Midbrain (tissue), 1 donor: ENCODE measurements around the gene SGSH.

Experiments
- DNase-seq: peaks from one replicate; lab custom pipeline; 2025; lab: John Stamatoyannopoulos, UW

Gene SGSH

DNA sequence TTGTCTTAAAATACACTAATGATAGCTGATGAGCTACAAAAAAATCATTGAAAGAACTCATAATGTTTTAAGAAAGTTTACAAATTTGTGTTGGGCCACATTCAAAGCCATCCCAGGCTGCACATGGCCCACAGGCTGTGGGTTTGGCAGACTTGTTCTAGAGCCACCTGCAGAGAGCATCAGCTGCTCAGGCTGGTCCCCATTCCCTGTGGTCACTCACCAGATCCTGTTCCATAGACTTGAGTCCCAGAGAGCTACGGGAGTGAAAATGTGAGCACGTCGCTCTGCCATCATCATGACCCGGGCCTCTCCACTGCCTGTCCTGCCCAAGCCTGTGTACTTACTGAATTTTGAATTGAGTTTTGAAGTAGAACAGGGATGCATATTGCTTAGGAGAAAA is 7.0 kb upstream of the SGSH start:
- DNase-seq = no peak

DNA sequence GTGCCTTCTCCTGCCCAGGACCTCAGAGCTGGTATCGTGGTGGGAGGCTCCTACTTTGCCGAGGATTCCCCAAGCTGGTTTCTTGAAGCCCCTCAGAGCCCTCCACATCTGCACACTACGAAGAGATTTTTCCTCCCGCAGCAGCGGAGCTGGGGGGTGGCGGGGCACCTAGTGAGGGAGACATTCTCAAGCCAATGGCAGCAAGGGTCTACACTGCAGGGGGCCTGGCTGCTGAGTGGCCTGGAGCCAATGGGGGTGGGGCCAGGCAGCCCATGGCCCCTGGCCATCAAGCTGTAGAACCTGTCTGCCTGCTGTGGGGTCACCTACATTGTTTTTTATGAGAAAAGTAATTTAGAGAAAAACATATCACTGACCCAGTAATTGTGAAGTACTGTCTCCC is 5.1 kb upstream of the SGSH start:
- DNase-seq = no peak

DNA sequence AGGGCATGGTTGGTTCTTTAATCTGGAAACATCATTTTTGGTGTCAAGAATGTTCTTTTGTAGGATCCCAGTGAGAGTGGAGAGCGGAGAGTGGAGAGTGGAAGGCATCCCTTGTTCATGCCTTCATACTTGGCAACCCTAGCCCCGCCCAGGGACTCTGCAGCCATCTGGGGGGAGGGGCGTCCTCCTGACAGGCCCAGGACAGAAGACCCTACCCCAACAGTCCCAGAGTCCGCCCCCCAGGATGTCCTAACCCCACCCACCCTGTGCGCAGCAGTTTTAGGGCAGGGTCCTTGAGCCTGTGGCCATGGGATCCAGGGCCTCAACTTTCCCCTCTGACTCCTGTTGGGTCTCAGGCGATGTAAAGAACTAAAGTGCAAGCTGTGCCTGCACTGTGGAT is 4.5 kb upstream of the SGSH start:
- no peak for DNase-seq

DNA sequence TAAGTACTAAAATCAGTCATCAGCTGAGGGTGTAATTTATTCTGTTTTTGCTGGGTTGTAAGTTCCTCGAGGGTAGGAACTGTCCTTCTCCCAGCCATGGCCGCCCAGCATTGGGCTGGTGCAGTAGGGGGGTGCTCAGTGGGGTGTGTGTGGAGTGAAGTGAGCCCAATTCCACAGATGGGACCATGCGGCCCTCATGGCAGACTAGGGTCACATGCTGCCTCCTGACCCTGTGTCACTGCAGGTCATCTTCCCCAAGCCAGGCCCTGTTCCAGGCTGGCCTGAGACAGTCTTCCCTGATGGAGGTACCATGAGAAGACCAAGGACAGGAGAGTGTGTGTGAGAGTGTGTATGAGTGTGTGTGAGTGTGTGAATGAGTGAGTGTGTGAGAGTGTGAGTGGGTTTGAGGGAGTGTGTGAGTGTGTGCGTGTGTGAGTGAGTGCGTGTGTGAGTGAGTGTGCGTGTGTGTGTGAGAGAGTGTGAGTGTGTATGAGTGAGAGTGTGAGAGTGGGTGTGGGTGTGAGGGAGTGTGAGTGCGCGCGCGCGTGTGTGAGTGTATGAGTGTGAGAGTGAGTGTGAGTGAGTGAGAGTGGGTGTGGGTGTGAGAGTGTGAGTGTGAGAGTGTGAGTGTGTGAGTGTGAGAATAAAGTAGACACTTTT is 3.8 kb upstream of the SGSH start:
- no peak for DNase-seq

DNA sequence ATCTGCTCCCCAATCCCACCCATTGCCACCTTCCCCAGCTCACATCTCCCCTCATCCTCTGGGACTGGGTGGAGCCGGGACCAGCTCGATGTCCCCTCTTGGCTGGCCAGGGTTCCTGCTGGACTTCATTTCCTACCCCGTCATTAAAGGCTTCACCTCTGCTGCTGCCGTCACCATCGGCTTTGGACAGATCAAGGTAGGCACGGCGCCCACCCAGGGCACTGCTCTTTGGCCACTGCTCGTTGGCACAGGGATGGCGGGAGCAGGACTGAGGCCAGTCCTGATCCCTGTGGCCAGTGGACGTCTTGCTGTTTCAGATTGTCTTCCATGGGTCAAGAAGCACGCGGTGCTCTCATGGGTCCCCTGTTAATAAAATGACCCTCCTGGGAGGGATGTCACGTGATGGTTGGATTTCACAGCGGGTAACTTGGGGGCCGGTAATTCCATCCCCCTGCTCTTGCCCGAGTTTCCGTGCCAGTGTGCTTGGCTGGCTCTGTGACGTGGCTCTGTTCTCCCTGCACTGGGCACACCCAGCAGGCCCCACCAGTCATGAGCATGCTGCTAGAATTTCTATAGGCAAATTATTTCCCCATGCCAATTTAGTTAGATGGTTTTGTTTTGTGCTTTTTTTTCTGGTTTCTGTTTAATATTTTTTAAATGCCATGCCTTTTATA is 3.1 kb upstream of the SGSH start:
- no peak for DNase-seq

DNA sequence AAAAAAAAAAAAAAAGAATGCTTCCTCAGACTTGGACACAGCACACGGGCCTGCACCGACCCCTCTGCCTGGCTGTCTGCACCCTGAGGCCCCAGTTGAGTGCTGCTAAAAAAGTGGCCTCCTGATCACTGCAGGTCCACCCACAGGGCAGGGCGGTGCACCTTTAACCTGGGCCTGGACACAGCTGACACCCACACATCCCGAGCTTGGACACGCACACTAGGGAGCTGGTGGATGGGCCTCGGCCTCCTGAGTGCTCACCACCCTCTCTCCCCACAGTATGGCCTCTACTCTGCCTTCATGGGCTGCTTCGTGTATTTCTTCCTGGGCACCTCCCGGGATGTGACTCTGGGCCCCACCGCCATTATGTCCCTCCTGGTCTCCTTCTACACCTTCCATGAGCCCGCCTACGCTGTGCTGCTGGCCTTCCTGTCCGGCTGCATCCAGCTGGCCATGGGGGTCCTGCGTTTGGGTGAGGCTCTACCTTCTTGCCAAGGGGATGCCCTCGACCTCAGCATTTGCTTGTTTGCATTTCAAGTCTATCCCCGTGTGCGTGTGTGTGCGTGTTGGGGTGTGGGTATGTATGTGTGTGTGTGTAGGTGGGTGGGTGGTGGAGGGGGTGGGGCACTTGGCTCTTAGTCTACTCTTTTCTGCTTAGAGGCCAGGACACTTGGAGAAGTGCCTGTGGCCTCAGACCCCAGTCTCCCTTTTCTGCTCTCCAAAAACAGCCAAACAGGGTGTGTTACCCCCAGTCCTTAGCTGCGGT is 2.4 kb upstream of the SGSH start:
- no peak for DNase-seq

DNA sequence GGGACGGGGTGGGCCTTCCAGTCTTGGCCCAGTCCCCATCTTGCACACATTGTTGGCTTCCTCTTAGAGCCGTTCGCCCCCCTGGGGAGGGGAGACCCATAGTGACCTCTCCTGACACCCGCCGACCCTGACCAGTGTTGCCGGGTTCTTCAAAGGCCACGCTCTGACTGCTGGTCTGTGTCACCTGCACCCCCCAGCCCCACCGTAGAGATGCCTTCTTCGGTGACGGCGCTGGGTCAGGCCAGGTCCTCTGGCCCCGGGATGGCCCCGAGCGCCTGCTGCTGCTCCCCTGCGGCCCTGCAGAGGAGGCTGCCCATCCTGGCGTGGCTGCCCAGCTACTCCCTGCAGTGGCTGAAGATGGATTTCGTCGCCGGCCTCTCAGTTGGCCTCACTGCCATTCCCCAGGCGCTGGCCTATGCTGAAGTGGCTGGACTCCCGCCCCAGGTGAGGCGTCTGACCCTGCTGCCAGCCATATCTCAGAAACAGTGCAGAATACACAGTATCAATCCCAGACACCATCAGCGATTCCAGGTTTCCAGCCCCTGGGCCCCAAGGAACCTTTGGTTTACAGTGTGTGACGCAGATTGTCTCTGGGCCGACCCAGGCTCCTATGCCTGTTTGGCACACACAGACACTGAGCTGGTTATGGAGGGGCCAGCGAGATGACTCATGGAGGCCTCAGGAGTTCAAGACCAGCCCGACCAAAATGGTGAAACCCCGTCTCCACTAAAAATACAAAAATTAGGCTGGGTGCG is 1.4 kb upstream of the SGSH start:
- DNase-seq = no peak

DNA sequence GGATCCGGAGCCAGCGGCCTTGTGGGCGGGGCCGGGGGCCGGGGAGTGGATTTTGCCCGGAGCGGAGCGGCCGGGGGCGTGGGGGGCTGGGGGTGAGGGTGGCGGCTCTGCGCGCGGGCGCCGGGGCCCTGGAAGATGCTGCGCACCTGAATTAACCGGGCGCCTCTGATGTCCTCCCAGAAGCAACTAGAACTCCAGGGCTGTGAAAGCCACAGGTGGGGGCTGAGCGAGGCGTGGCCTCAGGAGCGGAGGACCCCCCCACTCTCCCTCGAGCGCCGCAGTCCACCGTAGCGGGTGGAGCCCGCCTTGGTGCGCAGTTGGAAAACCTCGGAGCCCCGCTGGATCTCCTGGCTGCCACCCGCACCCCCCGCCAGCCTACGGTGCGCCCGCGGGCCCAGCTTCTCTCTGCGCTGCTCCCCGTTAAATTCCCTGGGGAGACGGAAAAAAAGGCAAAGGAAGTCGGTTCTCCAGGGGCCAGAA is 643 bp upstream of the SGSH start:
- peak; percentile 5 for DNase-seq

DNA sequence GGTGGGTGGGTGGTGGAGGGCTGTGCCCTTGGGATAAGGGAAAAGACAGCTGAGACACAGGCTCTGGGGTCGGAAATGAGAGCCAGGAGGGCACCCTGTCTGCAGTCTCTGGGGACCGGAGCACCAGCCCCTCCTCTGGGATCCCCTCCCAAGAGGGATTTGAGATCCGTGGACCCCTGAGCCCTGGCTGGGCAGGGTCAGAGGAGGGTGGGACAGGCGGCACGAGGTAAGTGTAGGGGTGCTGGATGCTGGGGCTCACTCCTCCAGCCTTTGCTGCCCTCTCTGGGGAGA is 425 bp downstream of the SGSH start:
- no peak for DNase-seq

DNA sequence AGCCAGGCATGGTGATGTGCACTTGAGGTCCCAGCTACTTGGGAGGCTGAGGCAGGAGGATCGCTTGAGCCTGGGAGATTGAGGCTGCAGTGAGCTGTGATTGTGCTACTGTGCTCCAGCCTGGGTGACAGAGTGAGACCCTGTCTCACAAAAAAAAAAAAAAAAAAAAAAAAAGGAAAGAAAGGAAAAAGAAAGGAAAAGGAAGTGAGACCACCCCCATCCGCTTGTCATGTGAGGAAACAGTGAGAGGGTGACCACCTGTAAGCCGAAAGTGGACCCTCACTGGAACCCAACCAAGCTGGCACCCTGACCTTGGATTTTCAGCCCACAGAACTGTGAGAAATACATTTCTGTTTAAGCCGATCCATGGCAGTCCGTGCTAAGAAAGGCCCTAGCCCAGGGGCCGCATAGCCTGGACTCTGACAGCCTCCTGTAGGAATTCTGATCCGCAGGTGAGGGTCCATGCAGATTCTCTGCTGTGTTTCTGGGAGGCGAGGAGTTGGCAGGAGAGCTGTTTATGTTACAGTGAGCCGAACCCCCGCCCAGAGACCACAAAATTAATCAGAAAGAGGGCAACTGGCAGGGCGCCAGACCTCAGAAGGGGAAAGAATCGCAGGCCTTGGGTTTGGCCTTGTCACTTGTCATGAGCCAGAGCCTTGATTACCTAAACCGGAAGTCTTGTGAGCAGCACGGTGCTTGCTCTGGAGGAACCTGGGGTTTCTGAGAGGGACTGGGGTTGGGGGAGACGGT is 945 bp downstream of the SGSH start:
- DNase-seq = peak; percentile 14

DNA sequence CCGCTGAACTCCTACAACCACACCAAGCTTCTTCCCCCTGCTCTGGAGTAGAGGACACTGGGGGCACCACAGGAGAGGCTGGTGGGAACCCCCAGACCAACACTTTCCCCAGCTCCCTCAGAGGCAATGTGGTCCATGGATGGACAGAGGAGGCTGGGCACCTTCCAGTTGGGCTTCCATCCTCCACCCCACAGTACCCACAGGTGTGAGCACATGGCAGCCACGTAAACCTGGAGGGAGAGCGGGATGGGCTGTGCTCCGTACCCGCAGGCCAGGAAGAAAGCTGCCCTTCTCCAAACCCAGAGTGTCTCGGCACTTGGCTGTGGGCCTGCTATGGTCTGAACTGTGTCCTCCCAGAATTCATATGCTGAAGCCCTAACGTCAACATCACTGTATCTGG is 1.7 kb downstream of the SGSH start:
- no peak for DNase-seq

DNA sequence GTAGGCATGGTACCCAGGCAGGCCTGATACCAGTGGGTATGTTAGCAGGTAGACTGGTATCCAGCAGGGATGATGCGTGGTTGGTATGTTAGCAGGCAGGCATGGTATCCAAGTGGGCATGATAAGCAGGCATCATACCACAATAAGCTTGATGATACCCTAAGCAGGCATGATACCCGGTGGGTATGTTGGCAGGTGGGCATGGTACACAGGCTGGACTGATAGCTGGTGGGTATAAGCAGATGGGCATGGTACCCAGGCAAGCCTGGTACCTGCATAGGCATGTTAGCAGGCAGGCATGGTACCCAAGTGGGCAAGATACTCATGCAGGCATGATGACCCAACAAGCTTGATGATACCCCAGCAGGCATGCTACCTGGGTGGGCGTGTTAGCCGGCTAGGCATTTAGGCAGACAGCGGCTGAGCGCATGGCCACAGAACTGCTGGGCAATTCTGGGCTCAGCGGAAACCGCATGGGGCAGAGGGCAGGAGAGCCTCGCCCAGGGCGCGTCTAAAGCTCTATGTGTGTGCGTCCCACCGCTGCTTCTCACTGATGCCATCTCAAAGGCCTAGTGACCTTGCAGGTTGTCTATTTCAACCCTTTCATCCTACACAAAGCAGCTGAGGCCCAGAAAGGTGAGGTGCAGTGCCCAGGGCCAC is 2.3 kb downstream of the SGSH start:
- DNase-seq = no peak

DNA sequence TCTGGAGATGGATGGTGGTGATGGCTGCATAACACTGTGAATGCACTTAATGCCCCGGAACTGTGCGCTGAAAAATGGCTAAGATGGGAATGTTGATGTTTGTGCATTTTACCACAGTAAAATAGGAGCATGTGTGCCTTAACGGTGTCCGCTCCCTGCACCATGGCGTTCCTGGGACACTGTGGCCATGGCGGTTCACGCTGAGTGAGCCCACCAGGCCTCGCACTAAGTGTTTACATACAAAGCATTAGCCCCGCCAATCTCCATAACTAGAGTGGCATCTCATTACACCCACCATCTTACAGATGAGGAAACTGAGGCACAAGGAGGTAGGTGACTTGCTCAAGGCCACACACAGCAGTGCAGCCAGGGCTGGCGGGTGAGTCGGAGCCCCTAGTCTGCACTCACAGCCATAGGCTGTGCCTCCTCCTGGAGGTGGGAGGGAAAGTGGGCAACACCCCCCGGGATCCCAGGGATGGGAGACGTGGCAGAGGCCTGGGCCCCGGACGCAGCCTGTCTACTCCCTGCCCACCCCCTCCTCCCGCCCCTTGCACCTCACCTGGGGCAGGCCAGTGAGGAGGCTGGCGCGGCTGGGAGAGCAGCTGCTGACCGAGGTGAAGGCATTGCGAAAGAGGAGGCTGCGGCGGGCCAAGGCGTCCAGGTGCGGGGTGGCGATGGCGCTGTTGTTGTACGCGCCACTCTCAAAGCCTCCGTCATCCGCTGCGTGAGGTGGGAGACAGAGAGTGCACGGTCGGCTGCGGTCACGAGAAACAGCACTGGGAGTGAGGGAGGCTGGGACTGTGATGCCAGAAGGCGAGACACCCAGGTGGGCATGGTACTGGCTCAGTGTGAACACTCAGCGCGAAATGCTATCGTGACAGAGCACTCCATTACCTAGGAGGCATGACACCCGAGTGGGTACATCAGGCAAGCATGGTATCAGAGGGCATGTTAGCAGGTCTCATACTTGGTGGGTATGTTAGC is 3.4 kb downstream of the SGSH start:
- no peak for DNase-seq

DNA sequence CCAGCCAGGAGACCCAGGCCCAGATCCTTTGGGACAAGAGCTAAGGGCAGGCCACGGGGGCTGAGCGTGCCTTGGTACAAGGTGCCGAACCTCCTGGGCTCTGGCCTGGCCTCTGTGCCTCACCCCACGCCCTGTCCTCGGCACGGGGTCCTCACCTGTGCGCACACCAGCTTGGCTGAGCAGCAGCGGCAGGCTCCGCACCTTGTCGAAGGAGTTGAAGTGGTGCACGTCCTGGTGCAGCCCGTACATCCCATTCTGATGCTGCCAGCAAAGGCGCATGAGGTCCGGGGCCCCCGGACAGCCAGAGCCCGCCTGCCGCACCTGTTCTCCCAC is 5.3 kb downstream of the SGSH start:
- DNase-seq = no peak

DNA sequence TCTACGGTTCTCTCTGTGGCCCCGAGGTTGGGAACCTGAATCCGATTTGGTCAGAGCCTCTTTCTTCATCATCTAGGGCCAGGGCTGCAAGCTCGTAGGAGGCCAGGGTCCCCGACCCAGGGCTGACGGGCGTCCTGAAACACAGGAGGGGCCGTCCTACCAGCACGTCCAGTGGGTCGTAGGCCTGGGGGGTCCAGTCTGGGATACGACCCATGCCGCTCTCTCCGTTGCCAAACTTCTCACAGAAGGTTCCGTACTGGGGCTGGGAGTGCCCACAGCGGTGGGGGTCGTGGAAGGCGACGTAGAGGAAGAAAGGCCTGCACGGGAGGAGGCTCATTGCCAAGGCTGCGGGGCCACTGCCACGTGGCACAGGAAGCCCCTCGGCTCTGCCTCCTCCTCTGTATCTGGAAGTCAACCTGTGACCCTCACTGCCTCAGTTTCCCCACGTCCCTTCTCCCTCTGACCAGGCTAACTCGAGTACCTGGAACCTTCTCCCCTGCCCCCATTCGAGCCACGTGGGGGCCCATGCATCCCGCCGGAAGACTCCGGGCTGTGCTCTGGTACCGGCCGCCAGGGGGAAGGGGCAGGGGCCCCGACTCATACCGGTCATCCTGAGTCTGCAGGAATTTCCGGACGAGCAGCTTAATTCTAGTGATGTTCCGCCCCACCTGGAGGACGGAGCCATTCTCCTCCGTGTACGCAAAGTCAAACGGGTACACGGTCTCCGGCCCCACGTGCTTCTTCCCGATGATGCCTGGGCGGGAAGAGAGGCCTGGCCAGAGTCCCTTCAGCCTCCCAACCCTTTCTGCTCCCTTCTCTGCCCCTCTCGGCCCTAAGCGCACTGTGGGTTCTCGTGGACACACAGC is 5.9 kb downstream of the SGSH start:
- no peak for DNase-seq

DNA sequence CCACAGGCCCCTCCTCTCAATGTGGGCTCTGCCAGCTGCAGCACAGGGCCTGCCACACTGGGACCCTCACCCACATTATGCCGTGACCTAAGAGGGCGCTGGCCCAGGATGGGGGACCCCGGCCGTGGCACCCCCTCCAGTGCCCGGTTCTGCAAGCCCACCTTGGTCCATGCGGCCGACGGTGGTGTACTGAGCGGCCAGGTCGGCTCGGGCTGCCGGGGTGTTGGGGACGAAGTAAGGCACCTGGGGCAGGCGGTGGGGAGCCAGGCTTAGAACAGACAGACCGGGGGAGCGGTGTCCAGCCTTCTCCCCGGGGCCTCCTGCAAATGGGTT is 6.5 kb downstream of the SGSH start:
- DNase-seq = no peak

DNA sequence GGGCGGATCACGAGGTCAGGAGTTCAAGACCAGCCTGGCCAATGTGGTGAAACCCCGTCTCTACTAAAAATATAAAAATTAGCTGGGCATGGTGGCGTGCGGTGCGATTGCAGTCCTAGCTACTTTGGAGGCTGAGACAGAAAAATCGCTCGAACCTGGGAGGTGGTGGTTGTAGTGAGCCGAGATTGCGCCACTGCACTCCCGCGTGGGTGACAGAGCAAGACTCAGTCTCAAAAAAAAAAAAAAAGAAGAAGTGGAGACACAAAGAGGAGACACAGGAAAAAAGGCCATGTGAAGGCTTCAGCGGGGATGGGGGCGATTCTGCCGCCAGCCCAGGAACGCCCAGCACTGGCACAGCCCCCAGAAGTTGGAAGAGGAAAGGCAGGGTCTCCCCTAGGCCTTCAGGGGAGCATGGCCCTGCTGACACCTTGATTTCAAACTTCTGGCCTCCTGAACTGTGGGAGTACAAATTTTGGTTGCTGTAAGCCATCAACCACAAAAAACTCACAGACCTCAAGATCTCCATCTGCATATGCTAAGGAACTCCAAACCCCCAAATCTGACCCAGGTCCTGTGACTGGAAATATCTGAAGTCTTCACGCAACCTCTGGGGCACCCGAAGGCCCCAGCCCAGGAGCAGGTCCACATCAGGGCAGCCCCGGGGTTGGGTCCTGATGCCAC is 7.0 kb downstream of the SGSH start:
- DNase-seq = no peak

DNA sequence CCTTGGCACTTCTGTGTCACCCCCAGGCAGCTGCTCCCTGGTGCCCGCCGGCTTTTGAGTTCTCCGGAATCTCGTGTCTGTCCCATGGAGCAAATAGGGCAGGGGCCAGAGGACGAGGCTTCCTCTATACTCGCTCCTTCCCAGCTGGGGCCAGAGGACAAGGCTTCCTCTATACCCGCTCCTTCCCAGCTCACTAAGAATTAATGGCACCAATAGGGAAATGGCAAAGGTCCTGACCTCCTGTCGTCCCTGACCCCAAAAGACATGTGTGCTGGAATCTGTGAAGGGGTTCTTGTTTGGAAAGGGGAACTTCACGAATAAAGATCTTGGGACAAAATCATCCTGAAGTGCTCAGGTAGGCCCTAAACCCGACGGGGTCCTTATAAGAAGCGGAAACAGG is 7.6 kb downstream of the SGSH start:
- no peak for DNase-seq

DNA sequence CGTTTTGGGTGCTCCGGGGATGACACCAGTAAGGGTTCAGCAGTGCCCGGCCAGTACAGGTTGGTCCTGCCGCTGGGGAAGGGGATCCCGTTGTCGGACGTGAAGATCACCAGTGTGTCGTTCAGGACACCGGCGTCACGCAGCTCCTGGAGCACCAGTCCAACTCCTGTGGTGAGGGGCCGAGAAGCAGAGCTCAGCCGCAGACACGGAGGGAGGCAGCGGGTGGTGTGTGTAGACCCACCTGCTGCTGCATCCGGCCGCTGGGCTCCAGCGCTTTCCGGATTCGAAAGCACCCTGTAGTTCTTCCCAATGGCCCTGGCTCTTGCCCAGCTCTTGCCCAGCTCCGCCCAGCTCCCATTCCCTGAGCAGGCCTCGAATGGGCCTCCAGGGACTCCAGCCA is 8.0 kb downstream of the SGSH start:
- DNase-seq = no peak
